IMR-90 (cell line): ENCODE measurements around the gene RPS6KA5. TPM values are rescaled to one million over a fixed set of nuclear protein-coding genes. Genes with fewer than 3 reads are reported as not detected.
"Not testable (repeated sequence)": the region's sequence is repeated elsewhere in the genome, so short reads cannot be mapped to it uniquely, and the experiment has no call there.

Experiments used
- ATAC-seq: fragments of 200-7000 bp; cut with Tn5 transposase; 2 replicates; pipeline ENCODE4 v1.9.1; 2020; ENCODE audit warnings: low read depth, mild to moderate bottlenecking, moderate library complexity
- BruUV-seq: library from RNA; stranded (reverse); fragments of 400-500 nt; replicated peaks from 2 replicates; lab custom pipeline; 2021; lab: Mats Ljungman, UMichigan
- CTCF ChIA-PET: fragments of 300-600 bp; formaldehyde crosslinking; extraction: SDS; loops from one replicate; lab custom pipeline; 2021; ENCODE audit warnings: antibody characterized with exemption; lab: Yijun Ruan, JAX
- POLR2A ChIA-PET: fragments of 300-600 bp; sonication (Branson Sonifier 250); formaldehyde crosslinking; loops from one replicate; lab custom pipeline; 2022; ENCODE audit warnings: antibody characterized with exemption; ENCODE audit not compliant: unreplicated experiment; lab: Charles Lee
- DNase-seq: peaks from one replicate; pipeline ENCODE4 v3.0.0; 2013
- H2AFZ ChIP-seq: replicated peaks from 2 replicates; pipeline ENCODE3; 2013; ENCODE audit warnings: low read length, mild to moderate bottlenecking; ENCODE audit not compliant: poor library complexity
- H2AK5ac ChIP-seq: 2 replicates; pipeline ENCODE4 v1.6.1; 2013; ENCODE audit warnings: low read depth, low read length, inconsistent platforms
- H2AK9ac ChIP-seq: replicated peaks from 2 replicates; pipeline ENCODE3; 2013; ENCODE audit warnings: mild to moderate bottlenecking, low read depth, low read length, moderate library complexity; ENCODE audit not compliant: poor library complexity
- H2BK120ac ChIP-seq: 2 replicates; pipeline ENCODE4 v1.6.1; 2013; ENCODE audit warnings: low read depth, low read length, inconsistent platforms
- H2BK15ac ChIP-seq: 3 replicates; pipeline ENCODE4 v1.6.1; 2013; ENCODE audit warnings: low read depth, low read length, inconsistent platforms
- H2BK20ac ChIP-seq: 2 replicates; pipeline ENCODE4 v1.6.1; 2013; ENCODE audit warnings: low read depth, mild to moderate bottlenecking, inconsistent platforms, low read length, moderate library complexity
- H2BK5ac ChIP-seq: 2 replicates; pipeline ENCODE4 v1.6.1; 2013; ENCODE audit warnings: mild to moderate bottlenecking, low read depth, low read length, inconsistent platforms; ENCODE audit not compliant: poor library complexity, severe bottlenecking
- H3K14ac ChIP-seq: replicated peaks from 2 replicates; pipeline ENCODE4 v1.6.1; 2013; ENCODE audit warnings: low read depth, low read length, inconsistent platforms
- H3K18ac ChIP-seq: 2 replicates; pipeline ENCODE4 v1.6.1; 2013; ENCODE audit warnings: low read depth, low read length, control low read depth
- H3K23ac ChIP-seq: 2 replicates; pipeline ENCODE4 v1.6.1; 2013; ENCODE audit warnings: low read depth, low read length, inconsistent platforms
- H3K27ac ChIP-seq: 2 replicates; pipeline ENCODE4 v1.5.1; 2013; ENCODE audit warnings: mild to moderate bottlenecking, control low read depth, low read length; ENCODE audit not compliant: insufficient read depth
- H3K27me3 ChIP-seq: 2 replicates; pipeline ENCODE4 v1.6.1; 2013; ENCODE audit warnings: low read length; ENCODE audit not compliant: control insufficient read depth, insufficient read depth
- H3K36me3 ChIP-seq: 2 replicates; pipeline ENCODE4 v1.6.1; 2013; ENCODE audit warnings: low read length, mixed read lengths; ENCODE audit not compliant: control insufficient read depth, insufficient read depth
- H3K4ac ChIP-seq: 2 replicates; pipeline ENCODE4 v1.6.1; 2013; ENCODE audit warnings: low read depth, low read length, inconsistent platforms
- H3K4me1 ChIP-seq: 2 replicates; pipeline ENCODE4 v1.6.1; 2013; ENCODE audit warnings: low read length, mixed read lengths; ENCODE audit not compliant: control insufficient read depth, insufficient read depth
- H3K4me2 ChIP-seq: 2 replicates; pipeline ENCODE4 v1.6.1; 2013; ENCODE audit warnings: low read depth, mild to moderate bottlenecking, control low read depth, low read length, moderate library complexity
- H3K4me3 ChIP-seq: 2 replicates; pipeline ENCODE4 v1.5.1; 2013; ENCODE audit warnings: low read depth, mild to moderate bottlenecking, control low read depth, low read length, moderate library complexity; ENCODE audit not compliant: insufficient read depth
- H3K56ac ChIP-seq: 2 replicates; pipeline ENCODE4 v1.6.1; 2013; ENCODE audit warnings: low read length, inconsistent platforms; ENCODE audit not compliant: insufficient read depth; ENCODE audit errors: extremely low read depth
- H3K79me1 ChIP-seq, 2 experiments: 2 replicates each; pipeline ENCODE4 v1.6.1; 2013; ENCODE audit warnings: low read length in 2 of 2, inconsistent platforms in 1 of 2, low read depth in 1 of 2
- H3K9ac ChIP-seq: 2 replicates; pipeline ENCODE4 v1.6.1; 2013; ENCODE audit warnings: low read depth, low read length, control low read depth
- H3K9me1 ChIP-seq: 2 replicates; pipeline ENCODE4 v1.6.1; 2013; ENCODE audit warnings: low read length, inconsistent platforms; ENCODE audit not compliant: insufficient read depth
- H3K9me3 ChIP-seq: 2 replicates; pipeline ENCODE4 v1.6.1; 2013; ENCODE audit warnings: low read length; ENCODE audit not compliant: control insufficient read depth, insufficient read depth
- H4K20me1 ChIP-seq: 2 replicates; pipeline ENCODE4 v1.6.1; 2013; ENCODE audit warnings: low read length, inconsistent platforms; ENCODE audit not compliant: insufficient read depth
- H4K5ac ChIP-seq: 2 replicates; pipeline ENCODE4 v1.6.1; 2013; ENCODE audit warnings: mild to moderate bottlenecking, low read depth, low read length, control low read depth
- H4K8ac ChIP-seq, 2 experiments: 2 replicates each; pipeline ENCODE4 v1.6.1; 2013; ENCODE audit warnings: low read depth in 2 of 2, low read length in 2 of 2, control low read depth in 1 of 2, inconsistent platforms in 1 of 2
- H4K91ac ChIP-seq: 2 replicates; pipeline ENCODE4 v1.6.1; 2013; ENCODE audit warnings: low read depth, low read length, inconsistent platforms; ENCODE audit not compliant: insufficient read depth
- CHD1 ChIP-seq: IDR thresholded peaks from 2 replicates; pipeline ENCODE4 v1.6.1; 2012; ENCODE audit warnings: low read depth, low read length, improper control_type of control experiment
- CTCF ChIP-seq: conservative IDR thresholded peaks from 2 replicates; pipeline ENCODE4 v1.5.1; 2012; ENCODE audit warnings: mild to moderate bottlenecking, low read depth, low read length, improper control_type of control experiment
- FOS ChIP-seq: fragments of 150-350 bp; IDR thresholded peaks from 2 replicates; pipeline ENCODE4 v1.6.1; 2016; ENCODE audit warnings: low read depth, low read length
- MAFK ChIP-seq: IDR thresholded peaks from 2 replicates; pipeline ENCODE4 v1.6.1; 2012; ENCODE audit warnings: low read depth, low read length, improper control_type of control experiment
- MAZ ChIP-seq: IDR thresholded peaks from 2 replicates; pipeline ENCODE4 v1.6.1; 2012; ENCODE audit warnings: low read depth, mild to moderate bottlenecking, low read length, improper control_type of control experiment, moderate library complexity, borderline replicate concordance
- RCOR1 ChIP-seq: IDR thresholded peaks from 2 replicates; pipeline ENCODE4 v1.6.1; 2012; ENCODE audit warnings: mild to moderate bottlenecking, low read length, improper control_type of control experiment; ENCODE audit not compliant: insufficient replicate concordance
- SMC3 ChIP-seq: fragments of 150-350 bp; IDR thresholded peaks from 2 replicates; pipeline ENCODE4 v1.6.1; 2016; ENCODE audit warnings: low read depth, mild to moderate bottlenecking, antibody characterized with exemption, low read length, moderate library complexity
- WGBS, 2 experiments: methylation state at CpG; one replicate each; pipeline versions ENCODE4 v1.1.5 to v1.1.7; 2013; ENCODE audit warnings: missing lambda C conversion rate in 2 of 2; ENCODE audit not compliant: insufficient read length in 1 of 2; ENCODE audit errors: extremely low coverage in 2 of 2; 5-methylcytosine and 5-hydroxymethylcytosine counted together
- dilution Hi-C: fragments of 300-500 bp; cut with HindIII; formaldehyde crosslinking; loops from one replicate; pipeline ENCODE4 v1.14.3; 2018; ENCODE audit warnings: low sequenced_read_pairs; ENCODE audit not compliant: unreplicated experiment
- in situ Hi-C: fragments of 300-500 bp; cut with MboI; formaldehyde crosslinking; loops from 3 replicates; pipeline ENCODE4 v1.14.3; 2019; ENCODE audit warnings: low sequenced_read_pairs, inconsistent platforms, mixed read lengths
- intact Hi-C: fragments of 100-400 bp; cut with micrococcal nuclease; formaldehyde crosslinking; loops from 2 replicates; pipeline ENCODE4 v1.10.0; 2022
- polyA plus RNA-seq, 3 experiments: library from polyadenylated mRNA; depleted of rRNA; stranded (reverse); fragments of >200 nt; gene quantifications; 2 replicates each; pipeline ENCODE4 v1.2.3, GENCODE V29; 2012; ENCODE audit warnings: low replicate concordance in 1 of 3
- total RNA-seq: library from RNA; depleted of rRNA; stranded (reverse); fragments of >200 nt; gene quantifications from 2 replicates; pipeline ENCODE4 v1.2.3, GENCODE V29; 2012

RPS6KA5 gene
- total and polyA plus RNA-seq, 2 of the 4 experiments (the other 2 are of a cell fraction) = 0.36 TPM

GRCh38 chr14:91027561-91027960 lies 32.9 kb downstream of the RPS6KA5 start:
- BruUV-seq = no TSS peak
- Histone ChIP-seq H3K27me3 (no peaks in the 10 kb centered on the region), H3K27ac (no peak overlapping the region), H2BK5ac (no peak overlapping the region), H2BK20ac (no peak overlapping the region), H2BK15ac (no peak overlapping the region), H3K9me3 (no peaks in the 10 kb centered on the region), H3K4ac (no peak overlapping the region), H3K4me1 (no peaks in the 10 kb centered on the region), H3K4me3 (no peak overlapping the region), H3K9me1 (no peaks in the 10 kb centered on the region), H4K5ac (no peak overlapping the region), H2AK9ac (no peak overlapping the region), H4K20me1 (no peaks in the 10 kb centered on the region), H4K8ac (no peak overlapping the region), H3K9ac (no peak overlapping the region), H3K36me3 (no peaks in the 10 kb centered on the region), H2AFZ (no peak overlapping the region), H3K4me2 (no peak overlapping the region), H2BK120ac (no peak overlapping the region), H3K79me1 (no peaks in the 10 kb centered on the region), H3K56ac (no peak overlapping the region), H3K18ac (no peak overlapping the region), H3K23ac (no peak overlapping the region), H4K91ac (no peak overlapping the region), H2AK5ac (no peak overlapping the region), H3K14ac (no peak overlapping the region)
- ATAC-seq (no peak), DNase-seq (no peak)
- CTCF ChIA-PET = interaction anchor here (0.6 to 1.2 kb wide), 3 partner anchors 8 to 145 kb away, joined by 3 to 6 read pairs (median 5); no protein-coding TSS in a partner anchor
- intact Hi-C loops = no loop called here
- dilution Hi-C loops = no loop called here
- in situ Hi-C loops = no loop called here
- POLR2A ChIA-PET = no interaction called here
- no peak for TF ChIP-seq MAFK
- TF ChIP-seq MAZ = no peak
- TF ChIP-seq CHD1 = no peak
- no peak for TF ChIP-seq CTCF
- no peak for TF ChIP-seq SMC3
- TF ChIP-seq RCOR1 = no peak
- no peak for TF ChIP-seq FOS

- H3K4me2 ChIP-seq, H4K91ac ChIP-seq, H3K4ac ChIP-seq, H3K27me3 ChIP-seq, H4K5ac ChIP-seq, H3K9ac ChIP-seq, in situ Hi-C loops, H3K14ac ChIP-seq, intact Hi-C loops, POLR2A ChIA-PET, CTCF ChIA-PET, H3K56ac ChIP-seq, H3K23ac ChIP-seq, H4K8ac ChIP-seq, H2BK120ac ChIP-seq, H3K36me3 ChIP-seq, H2BK20ac ChIP-seq, H3K18ac ChIP-seq, H3K4me3 ChIP-seq, H3K9me1 ChIP-seq, H3K79me1 ChIP-seq, DNase-seq, H2AK5ac ChIP-seq, dilution Hi-C loops, H4K20me1 ChIP-seq, H2BK5ac ChIP-seq, H3K9me3 ChIP-seq, H2AK9ac ChIP-seq, H3K27ac ChIP-seq, BruUV-seq, H2BK15ac ChIP-seq, H2AFZ ChIP-seq, H3K4me1 ChIP-seq: not testable (repeated sequence)
- ATAC-seq = peak; percentile 24; the same call in 1 of the 2 replicates
- no CpG with 5 or more reads among the region's 9 CpGs for WGBS, 2 experiments
Observed at GRCh38 chr14:91022622-91023028, 37.8 kb downstream of the RPS6KA5 start.
